ENCODE results near the gene MAD1L1. TPM values are rescaled to one million over a fixed set of nuclear protein-coding genes. Genes with fewer than 3 reads are reported as not detected.

Gene MAD1L1
- total and polyA plus RNA-seq, 2 of the 8 experiments (the other 6 are each of a cell fraction or from before 2014, with no cell fraction given): 40.4 to 44.6 TPM

- Histone ChIP-seq H2BK120ac (replicated peaks; ENCODE audit: low read depth, low read length) (no peak overlapping the region), H3K79me2 (ENCODE audit: control insufficient read depth in 1 of 2, insufficient read depth in 2 of 2, low read length in 2 of 2) (no peaks in the 10 kb centered on the region), H4K91ac (replicated peaks; ENCODE audit: insufficient read length, low read length) (no peak overlapping the region), H3K79me1 (ENCODE audit: low read depth, low read length) (peaks cover 8% of the 10 kb centered on the region), H2BK12ac (ENCODE audit: low read depth, low read length) (no peak overlapping the region), H3K4me3 (ENCODE audit: extremely low read depth in 1 of 4, insufficient read depth in 2 of 4, low read depth in 3 of 4, low read length in 4 of 4) (no peak overlapping the region), H2AFZ (ENCODE audit: low read length) (no peak overlapping the region), H3K4me2 (ENCODE audit: insufficient read depth in 1 of 2, low read depth in 2 of 2, low read length in 2 of 2) (no peak overlapping the region), H3K27me3 (replicated peaks in 1 of 4; ENCODE audit: control insufficient read depth in 3 of 4, extremely low read depth in 1 of 4, insufficient read depth in 3 of 4, low read length in 3 of 4) (no peaks in the 10 kb centered on the region), H3K27ac (ENCODE audit: low read depth, low read length) (no peak overlapping the region; the same call in 1 of the 2 replicates), H4K8ac (ENCODE audit: extremely low read depth, insufficient read depth, low read length) (0 out of 2 replicates have a peak overlapping the region, but pooled peaks have one; percentile 62), H4K5ac (ENCODE audit: insufficient read length, low read depth, low read length) (no peak overlapping the region), H2AK5ac (ENCODE audit: low read depth, low read length) (no peak overlapping the region), H2BK15ac (ENCODE audit: low read length) (no peak overlapping the region), H4K20me1 (replicated peaks in 1 of 2; ENCODE audit: control insufficient read depth in 1 of 2, insufficient read depth in 2 of 2, low read length in 2 of 2) (peaks cover under 1% of the 10 kb centered on the region in 2 experiments), H3K9me3 (ENCODE audit: insufficient read depth in 2 of 2, low read depth in 1 of 2, low read length in 1 of 2) (no peaks in the 10 kb centered on the region), H3K4me1 (replicated peaks in 1 of 4; ENCODE audit: control insufficient read depth in 3 of 4, insufficient read depth in 4 of 4, low read length in 3 of 4) (peaks cover 0 to 4% (median 0%) of the 10 kb centered on the region in 4 experiments; a peak in 1 of 7 replicates), H3K14ac (ENCODE audit: insufficient read length) (no peak overlapping the region), H3K23ac (ENCODE audit: insufficient read length) (no peak overlapping the region), H3K18ac (ENCODE audit: extremely low read depth, low read length) (no peak overlapping the region), H3K56ac (replicated peaks; ENCODE audit: insufficient read length, low read depth, low read length) (no peak overlapping the region), H2BK5ac (ENCODE audit: low read depth, low read length) (no peak overlapping the region; the same call in 1 of the 2 replicates), H2BK20ac (ENCODE audit: low read length) (no peak overlapping the region), H3K4ac (replicated peaks; ENCODE audit: insufficient read length, low read depth, low read length) (no peak overlapping the region), H3K9ac (replicated peaks in 1 of 4; ENCODE audit: extremely low read depth in 1 of 4, low read depth in 3 of 4, low read length in 3 of 4) (no peak overlapping the region), H3K36me3 (ENCODE audit: control insufficient read depth in 2 of 4, insufficient read depth in 4 of 4, low read length in 3 of 4) (peaks cover 0 to 24% (median 6%) of the 10 kb centered on the region in 4 experiments; a peak in 5 of 8 replicates), H3K23me2 (ENCODE audit: low read depth, low read length) (no peaks in the 10 kb centered on the region)
- ChIA-PET CTCF (ENCODE audit: partially characterized antibody) (interaction anchor here (0.6 kb wide), 1 partner anchor 19 kb away, joined by 3 read pairs; no protein-coding TSS in a partner anchor), POLR2A (ENCODE audit: partially characterized antibody) (no interaction called here)
- 90% methylated on average over 20 of the region's 20 CpGs; no CpG with 5 or more reads in 1 of the 2 experiments for WGBS, 2 experiments (ENCODE audit: extremely low coverage in 1 of 2, insufficient coverage in 1 of 2, insufficient read length in 1 of 2, insufficient replicate concordance in 2 of 2, low coverage in 1 of 2, low lambda C conversion rate in 2 of 2, missing lambda C conversion rate in 1 of 2)
- no peak for FAIRE-seq
- no peak for DNase-seq (ENCODE audit: low read depth in 1 of 2, low spot score in 2 of 2)
- TF ChIP-seq GABPA (IDR thresholded peaks at IDR 0.05; ENCODE audit: borderline replicate concordance, insufficient read depth, low read length) (no peak), RXRA (IDR thresholded peaks at IDR 0.05; ENCODE audit: insufficient read depth, low read depth, low read length) (no peak), CTCF (IDR thresholded peaks at IDR 0.05; ENCODE audit: control extremely low read depth in 1 of 3, insufficient read depth in 1 of 3, low read depth in 1 of 3, low read length in 3 of 3) (no peak), MAFK (IDR thresholded peaks at IDR 0.05; ENCODE audit: low read depth, low read length) (no peak), SP2 (IDR thresholded peaks at IDR 0.05; ENCODE audit: low read length) (no peak), SP1 (IDR thresholded peaks at IDR 0.05; ENCODE audit: low read depth, low read length) (no peak), CHD2 (IDR thresholded peaks at IDR 0.05; ENCODE audit: low read length) (no peak), CHD1 (IDR thresholded peaks at IDR 0.05; ENCODE audit: low read depth, low read length) (no peak), POLR2A (IDR thresholded peaks at IDR 0.05; ENCODE audit: control extremely low read depth in 1 of 2, low read depth in 2 of 2, low read length in 2 of 2) (no peak), KDM1A (IDR thresholded peaks at IDR 0.05; ENCODE audit: borderline replicate concordance, low read length) (no peak), HDAC6 (IDR thresholded peaks at IDR 0.05; ENCODE audit: low read depth, low read length) (no peak), E2F6 (IDR thresholded peaks at IDR 0.05) (no peak)
Measured at GRCh38 chr7:2142386-2142785, 90.4 kb downstream of the MAD1L1 start.
